ENCODE results near the gene ERMAP. TPM values are rescaled to one million over a fixed set of nuclear protein-coding genes. Genes with fewer than 3 reads are reported as not detected.

The ERMAP gene
- total RNA-seq, 4 donors from 2014 or later: 4.1 to 14.2 (median 8.3) TPM

DNA sequence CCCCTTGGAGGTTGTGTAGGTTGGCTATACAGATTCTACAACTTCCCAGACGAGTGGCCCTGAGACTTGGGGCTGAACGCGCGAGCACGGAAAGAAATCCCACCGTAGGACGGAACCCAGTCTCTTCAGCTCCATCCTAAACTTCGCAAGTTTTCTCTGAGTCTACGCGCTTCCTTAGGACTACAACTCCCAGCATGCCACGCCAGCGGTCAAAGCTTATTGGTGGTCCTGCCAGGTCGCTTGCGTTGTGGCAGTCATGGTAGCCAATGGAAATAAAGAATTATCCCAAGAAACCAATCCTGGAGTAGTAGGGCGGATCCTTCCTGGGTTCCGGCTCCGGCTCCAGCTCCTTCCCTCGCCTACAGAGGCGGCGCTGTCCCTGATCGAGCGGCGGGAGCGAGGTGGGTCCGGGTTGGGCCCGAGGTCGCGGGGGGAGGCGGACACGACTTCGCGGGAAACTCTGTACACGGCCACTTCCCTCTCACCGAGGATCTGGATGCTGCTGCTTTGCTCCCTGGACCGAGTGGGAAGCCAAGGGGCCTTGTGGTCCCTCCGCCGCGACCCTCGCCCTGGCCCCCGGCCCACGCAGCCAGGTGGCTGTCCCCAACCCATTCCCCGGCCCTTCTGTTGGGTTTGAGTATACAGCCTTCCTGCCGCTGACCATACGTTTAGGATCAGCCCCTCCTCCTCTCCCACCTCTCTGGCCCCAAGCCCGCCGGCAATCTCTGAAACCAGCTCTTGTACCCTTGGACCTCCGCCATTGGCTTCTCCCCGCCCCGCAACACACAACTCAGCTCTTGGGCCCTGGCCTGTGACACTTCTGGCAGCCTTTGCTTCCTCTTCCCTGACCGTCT, 29.6 kb downstream of the ERMAP start, which contains the start of gene ZNF691:
Gene ZNF691 (plus strand): TSS at position 357 of the 854 bp plus-strand sequence. CDS start 3,046 bp downstream, outside the sequence.
- TF ChIP-seq POLR2A (IDR thresholded peaks at IDR 0.05) (peak; percentile 8 to 65), EP300 (IDR thresholded peaks at IDR 0.05) (peak; percentile 56 to 90)
- TF ChIP-seq, protein P1, sequence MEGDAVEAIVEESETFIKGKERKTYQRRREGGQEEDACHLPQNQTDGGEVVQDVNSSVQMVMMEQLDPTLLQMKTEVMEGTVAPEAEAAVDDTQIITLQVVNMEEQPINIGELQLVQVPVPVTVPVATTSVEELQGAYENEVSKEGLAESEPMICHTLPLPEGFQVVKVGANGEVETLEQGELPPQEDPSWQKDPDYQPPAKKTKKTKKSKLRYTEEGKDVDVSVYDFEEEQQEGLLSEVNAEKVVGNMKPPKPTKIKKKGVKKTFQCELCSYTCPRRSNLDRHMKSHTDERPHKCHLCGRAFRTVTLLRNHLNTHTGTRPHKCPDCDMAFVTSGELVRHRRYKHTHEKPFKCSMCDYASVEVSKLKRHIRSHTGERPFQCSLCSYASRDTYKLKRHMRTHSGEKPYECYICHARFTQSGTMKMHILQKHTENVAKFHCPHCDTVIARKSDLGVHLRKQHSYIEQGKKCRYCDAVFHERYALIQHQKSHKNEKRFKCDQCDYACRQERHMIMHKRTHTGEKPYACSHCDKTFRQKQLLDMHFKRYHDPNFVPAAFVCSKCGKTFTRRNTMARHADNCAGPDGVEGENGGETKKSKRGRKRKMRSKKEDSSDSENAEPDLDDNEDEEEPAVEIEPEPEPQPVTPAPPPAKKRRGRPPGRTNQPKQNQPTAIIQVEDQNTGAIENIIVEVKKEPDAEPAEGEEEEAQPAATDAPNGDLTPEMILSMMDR (IDR thresholded peaks at IDR 0.05): peak in 4 of 5 experiments; percentile 34 to 71 (median 50)
- Histone ChIP-seq H3K36me3 (peaks cover 0 to 48% (median 4%) of the 10 kb centered on the region in 3 donors), H3K27me3 (no peaks in the 10 kb centered on the region), H3K9me3 (peaks cover 0 to 6% (median 0%) of the 10 kb centered on the region in 4 donors), H3K4me1 (peaks cover 0 to 53% (median 10%) of the 10 kb centered on the region in 4 donors), H3K27ac (peak within 1 kb of the TSS; percentile 76 to 95 (median 88)), H3K4me3 (peak within 1 kb of the TSS; percentile 80 to 97 (median 89))
- peak; percentile 91 to 94 for DNase-seq (ENCODE audit: low spot score in 2 of 2)
- 0 to 2% methylated on average over 44 to 50 of the region's 50 CpGs for WGBS, 2 donors

DNA sequence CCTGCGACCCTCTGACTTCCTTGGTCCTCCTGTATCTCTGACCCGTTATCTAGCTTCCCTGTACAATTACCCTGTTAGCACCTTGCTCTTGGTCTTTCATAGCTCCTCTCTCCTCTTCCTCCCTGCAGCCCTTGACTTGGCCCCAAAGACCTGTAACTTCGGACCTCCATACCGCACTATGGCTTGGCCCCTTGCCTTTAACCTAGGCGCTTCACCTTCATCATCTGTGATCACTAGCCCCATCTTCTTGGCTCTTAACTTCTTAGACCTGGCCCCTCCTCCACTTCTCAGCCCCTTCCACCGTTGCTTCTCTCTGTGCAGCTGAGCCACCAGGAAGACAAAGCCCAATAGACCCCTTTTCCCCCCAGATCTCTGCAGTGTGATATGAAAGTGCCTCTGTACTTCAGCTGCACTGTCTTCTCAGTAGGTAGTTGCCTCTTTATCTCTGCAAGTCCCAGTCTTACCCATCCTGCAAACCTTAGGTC, 30.2 kb downstream of the ERMAP start:
- Histone ChIP-seq H3K27ac (peak overlapping the region; percentile 76 to 95 (median 88)), H3K4me1 (peaks cover 0 to 53% (median 10%) of the 10 kb centered on the region in 4 donors)
- TF ChIP-seq POLR2A (IDR thresholded peaks at IDR 0.05) (no peak), EP300 (IDR thresholded peaks at IDR 0.05) (no peak)
- TF ChIP-seq, protein P1 (IDR thresholded peaks at IDR 0.05): no peak

DNA sequence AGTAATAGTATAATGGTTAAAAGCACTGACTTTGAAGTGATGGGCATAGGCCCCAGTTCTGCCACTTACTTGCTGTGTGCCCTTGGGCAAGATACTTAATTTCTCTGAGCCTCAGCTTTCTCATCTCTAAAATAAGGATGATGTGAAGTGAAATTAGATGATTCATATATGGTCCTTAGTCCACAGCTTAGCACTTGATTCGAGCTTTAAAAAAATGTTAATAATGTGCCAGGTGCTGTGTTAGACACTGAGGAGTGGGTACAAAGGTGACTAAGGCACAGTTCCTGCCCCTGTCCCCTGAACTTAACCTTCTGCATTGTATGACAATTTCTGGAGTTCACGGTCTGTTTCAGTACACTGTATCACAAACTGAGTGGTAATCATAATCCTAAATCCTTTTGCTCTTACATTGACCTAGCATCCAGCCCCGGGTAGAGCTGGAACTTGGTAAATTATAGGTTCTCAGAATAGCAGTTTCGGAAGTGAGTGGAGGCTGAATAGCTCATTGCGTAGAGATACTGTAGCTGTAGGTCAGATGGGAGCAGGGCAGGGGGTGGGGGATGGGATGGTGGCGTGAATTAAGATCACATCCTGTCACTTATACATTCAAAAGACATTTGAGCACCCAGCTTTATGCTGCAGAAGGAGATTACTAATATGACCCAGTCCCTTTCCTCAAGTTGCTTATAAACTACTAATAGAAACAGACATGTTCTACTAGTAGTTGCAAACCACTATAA, 31.0 kb downstream of the ERMAP start:
- WGBS, 2 donors: 61 to 66% methylated on average over 6 of the region's 6 CpGs

More for the DNA sequence above, 30.2 kb downstream of the ERMAP start:
- H3K4me3 ChIP-seq: peak overlapping the region; percentile 80 to 97 (median 89)
- peaks cover 0 to 48% (median 5%) of the 10 kb centered on the region in 3 donors for H3K36me3 ChIP-seq
- 9 to 12% methylated on average over 6 of the region's 6 CpGs for WGBS, 2 donors
- H3K9me3 ChIP-seq: peaks cover 0 to 12% (median 0%) of the 10 kb centered on the region in 4 donors
- DNase-seq (ENCODE audit: low spot score in 2 of 2): no peak
- H3K27me3 ChIP-seq: no peaks in the 10 kb centered on the region

DNA sequence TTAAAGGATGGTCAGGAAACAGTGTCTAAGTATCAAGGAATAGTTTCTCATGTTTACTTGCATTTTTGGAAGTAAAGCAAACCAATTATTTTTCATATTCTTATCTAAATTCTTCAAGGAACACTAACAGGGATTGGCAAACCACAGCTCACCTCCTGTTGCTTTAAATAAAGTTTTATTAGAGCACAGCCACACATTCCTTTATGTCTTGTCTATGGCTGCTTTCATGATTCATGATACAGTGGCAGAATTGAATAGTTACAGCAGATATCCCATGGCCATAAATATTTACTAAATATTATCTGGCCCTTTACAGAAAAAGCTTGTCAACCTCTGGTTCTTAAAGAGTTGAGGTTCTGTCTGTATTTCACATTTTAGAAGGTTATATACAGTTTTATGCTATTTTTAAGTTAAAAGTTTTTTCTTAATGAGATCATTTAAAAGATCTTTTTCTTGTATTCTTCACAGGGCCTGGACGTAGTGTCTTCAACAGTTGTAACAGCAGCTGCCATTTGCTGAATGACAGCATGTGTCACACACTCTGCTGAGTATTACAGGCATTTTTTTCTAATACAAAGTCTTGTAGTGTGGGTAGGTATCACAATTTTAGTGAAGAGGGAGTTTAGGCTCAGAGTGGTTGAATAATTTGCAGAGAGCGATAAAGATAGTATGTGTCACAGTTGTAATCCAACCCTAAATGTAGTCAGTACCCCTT, 32.1 kb downstream of the ERMAP start:
- no peak for TF ChIP-seq EP300 (IDR thresholded peaks at IDR 0.05)
- TF ChIP-seq, protein P1 (IDR thresholded peaks at IDR 0.05): no peak
- no peak for TF ChIP-seq POLR2A (IDR thresholded peaks at IDR 0.05)
- peaks cover 0 to 22% (median 0%) of the 10 kb centered on the region in 4 donors for H3K9me3 ChIP-seq
- WGBS, 2 donors: 81 to 87% methylated on average over 2 of the region's 2 CpGs
- peaks cover 0 to 48% (median 5%) of the 10 kb centered on the region in 3 donors for H3K36me3 ChIP-seq
- no peaks in the 10 kb centered on the region for H3K27me3 ChIP-seq
- H3K4me3 ChIP-seq: no peak overlapping the region
- H3K4me1 ChIP-seq: peaks cover 0 to 47% (median 10%) of the 10 kb centered on the region in 4 donors
- no peak for DNase-seq (ENCODE audit: low spot score in 2 of 2)
- H3K27ac ChIP-seq: no peak overlapping the region

More for the DNA sequence above, 31.0 kb downstream of the ERMAP start:
- H3K4me3 ChIP-seq: peak overlapping the region in 1 of 4 donors; percentile 97
- no peaks in the 10 kb centered on the region for H3K27me3 ChIP-seq
- peaks cover 0 to 48% (median 5%) of the 10 kb centered on the region in 3 donors for H3K36me3 ChIP-seq
- H3K9me3 ChIP-seq: peaks cover 0 to 20% (median 0%) of the 10 kb centered on the region in 4 donors
- TF ChIP-seq, protein P1 (IDR thresholded peaks at IDR 0.05): no peak
- TF ChIP-seq EP300 (IDR thresholded peaks at IDR 0.05): no peak
- no peak for TF ChIP-seq POLR2A (IDR thresholded peaks at IDR 0.05)
- H3K27ac ChIP-seq: no peak overlapping the region
- H3K4me1 ChIP-seq: peaks cover 0 to 53% (median 10%) of the 10 kb centered on the region in 4 donors
- DNase-seq (ENCODE audit: low spot score in 2 of 2): no peak

All from tibial nerve (tissue), 4 donors.